ENCODE data around the gene RNASEH2B. TPM values are rescaled to one million over a fixed set of nuclear protein-coding genes. Genes with fewer than 3 reads are reported as not detected.

Gene RNASEH2B
- total and polyA plus RNA-seq, 2 of the 13 experiments (the other 11 are each of a cell fraction or from before 2014, with no cell fraction given) = 17.2 to 55.4 TPM

DNA sequence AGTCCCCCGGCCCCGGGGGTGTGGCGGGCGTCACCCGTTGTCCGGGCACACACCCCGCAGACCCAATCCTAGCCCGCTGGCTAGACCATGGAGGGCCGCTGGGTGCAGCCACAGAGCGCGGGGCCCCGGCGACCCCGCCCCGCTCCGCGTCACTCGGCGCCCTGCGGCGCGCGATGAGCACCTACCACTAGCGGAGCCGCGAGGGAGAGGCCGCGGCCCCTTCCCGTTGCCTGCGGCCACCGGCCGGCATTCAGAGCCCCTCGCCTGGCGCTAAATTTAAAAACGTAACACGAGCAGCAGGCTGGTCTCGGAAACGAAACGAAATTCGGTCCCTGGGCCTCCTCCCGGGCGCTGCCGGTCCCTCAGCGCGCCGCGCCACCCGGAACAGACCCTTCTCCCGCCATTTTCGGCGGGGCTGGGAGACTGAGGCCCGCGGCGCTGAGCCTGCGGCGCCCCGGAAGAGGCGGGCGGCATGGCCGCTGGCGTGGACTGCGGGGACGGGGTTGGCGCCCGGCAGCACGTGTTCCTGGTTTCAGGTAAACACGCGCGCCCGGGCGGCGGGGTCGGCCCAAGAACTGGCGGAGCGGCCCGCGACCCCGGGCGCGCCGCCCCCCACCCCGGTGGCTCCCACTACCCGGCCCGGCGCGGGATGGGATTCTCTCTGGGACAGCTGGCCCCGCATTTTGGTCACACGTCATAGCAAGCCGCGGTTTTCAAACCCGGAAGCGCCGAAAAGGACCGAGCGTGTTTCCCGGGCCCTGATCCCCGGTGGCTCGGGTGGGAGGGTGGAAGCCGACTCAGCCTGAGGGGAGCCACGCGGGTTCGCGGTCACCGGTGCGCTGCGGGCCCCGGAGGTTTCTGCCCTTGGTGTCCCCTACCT, at the start of gene RNASEH2B (continued):
- peak; percentile 38; the same call in 1 of the 2 replicates for TF ChIP-seq ZNF557 (CRISPR knock-in tag; IDR thresholded peaks at IDR 0.05)
- no peak for TF ChIP-seq HNF4G (IDR thresholded peaks at IDR 0.05; ENCODE audit: borderline replicate concordance, low read depth, low read length)
- TF ChIP-seq HNF4G (CRISPR knock-in tag; IDR thresholded peaks at IDR 0.05; ENCODE audit: borderline replicate concordance, low read depth) = no peak
- TF ChIP-seq, protein P1, sequence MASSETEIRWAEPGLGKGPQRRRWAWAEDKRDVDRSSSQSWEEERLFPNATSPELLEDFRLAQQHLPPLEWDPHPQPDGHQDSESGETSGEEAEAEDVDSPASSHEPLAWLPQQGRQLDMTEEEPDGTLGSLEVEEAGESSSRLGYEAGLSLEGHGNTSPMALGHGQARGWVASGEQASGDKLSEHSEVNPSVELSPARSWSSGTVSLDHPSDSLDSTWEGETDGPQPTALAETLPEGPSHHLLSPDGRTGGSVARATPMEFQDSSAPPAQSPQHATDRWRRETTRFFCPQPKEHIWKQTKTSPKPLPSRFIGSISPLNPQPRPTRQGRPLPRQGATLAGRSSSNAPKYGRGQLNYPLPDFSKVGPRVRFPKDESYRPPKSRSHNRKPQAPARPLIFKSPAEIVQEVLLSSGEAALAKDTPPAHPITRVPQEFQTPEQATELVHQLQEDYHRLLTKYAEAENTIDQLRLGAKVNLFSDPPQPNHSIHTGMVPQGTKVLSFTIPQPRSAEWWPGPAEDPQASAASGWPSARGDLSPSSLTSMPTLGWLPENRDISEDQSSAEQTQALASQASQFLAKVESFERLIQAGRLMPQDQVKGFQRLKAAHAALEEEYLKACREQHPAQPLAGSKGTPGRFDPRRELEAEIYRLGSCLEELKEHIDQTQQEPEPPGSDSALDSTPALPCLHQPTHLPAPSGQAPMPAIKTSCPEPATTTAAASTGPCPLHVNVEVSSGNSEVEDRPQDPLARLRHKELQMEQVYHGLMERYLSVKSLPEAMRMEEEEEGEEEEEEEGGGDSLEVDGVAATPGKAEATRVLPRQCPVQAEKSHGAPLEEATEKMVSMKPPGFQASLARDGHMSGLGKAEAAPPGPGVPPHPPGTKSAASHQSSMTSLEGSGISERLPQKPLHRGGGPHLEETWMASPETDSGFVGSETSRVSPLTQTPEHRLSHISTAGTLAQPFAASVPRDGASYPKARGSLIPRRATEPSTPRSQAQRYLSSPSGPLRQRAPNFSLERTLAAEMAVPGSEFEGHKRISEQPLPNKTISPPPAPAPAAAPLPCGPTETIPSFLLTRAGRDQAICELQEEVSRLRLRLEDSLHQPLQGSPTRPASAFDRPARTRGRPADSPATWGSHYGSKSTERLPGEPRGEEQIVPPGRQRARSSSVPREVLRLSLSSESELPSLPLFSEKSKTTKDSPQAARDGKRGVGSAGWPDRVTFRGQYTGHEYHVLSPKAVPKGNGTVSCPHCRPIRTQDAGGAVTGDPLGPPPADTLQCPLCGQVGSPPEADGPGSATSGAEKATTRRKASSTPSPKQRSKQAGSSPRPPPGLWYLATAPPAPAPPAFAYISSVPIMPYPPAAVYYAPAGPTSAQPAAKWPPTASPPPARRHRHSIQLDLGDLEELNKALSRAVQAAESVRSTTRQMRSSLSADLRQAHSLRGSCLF (CRISPR knock-in tag; IDR thresholded peaks at IDR 0.05; ENCODE audit: borderline replicate concordance) = no peak
- TF ChIP-seq FOXP1 (IDR thresholded peaks at IDR 0.05) = no peak
- TF ChIP-seq FOXP1 (CRISPR knock-in tag; IDR thresholded peaks at IDR 0.05) = no peak
- no peak for TF ChIP-seq NR2F2 (IDR thresholded peaks at IDR 0.05; ENCODE audit: borderline replicate concordance, low read depth)

DNA sequence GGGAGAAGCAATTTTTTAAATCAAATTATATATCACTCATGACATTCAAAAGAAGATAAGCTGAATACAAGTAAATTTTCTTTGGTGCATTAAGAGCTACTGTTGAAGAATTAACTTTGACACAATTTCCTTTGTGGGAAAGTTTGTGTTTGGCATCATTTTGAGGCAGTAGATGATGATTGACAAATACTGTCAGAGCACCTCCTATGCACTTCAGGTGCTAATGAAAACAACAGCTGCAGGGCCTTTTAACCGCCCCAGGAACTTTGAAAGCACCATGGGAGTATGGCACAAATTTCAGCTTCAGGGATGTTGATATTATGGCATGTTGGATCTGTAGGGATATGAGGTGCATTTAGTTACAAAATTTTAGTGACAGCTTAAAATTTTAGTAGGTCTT, 45.1 kb upstream of the RNASEH2B start:
- in situ Hi-C loops (cut with HindIII; ENCODE audit: extremely low pct_ligation_motif_present, low pct_unique_long_range_greater_than_20kb) = no loop called here
- H2AFZ ChIP-seq (ENCODE audit: low read length) = no peak overlapping the region
- no peaks in the 10 kb centered on the region for H3K79me2 ChIP-seq (ENCODE audit: insufficient read depth, low read length)
- no peaks in the 10 kb centered on the region for H3K4me1 ChIP-seq (ENCODE audit: insufficient read depth, low read length)
- intact Hi-C loops (cut with micrococcal nuclease; ENCODE audit: unreplicated experiment) = no loop called here
- H3K27me3 ChIP-seq (ENCODE audit: control insufficient read depth in 1 of 2, insufficient read depth in 2 of 2, low read length in 2 of 2) = no peaks in the 10 kb centered on the region
- H3K36me3 ChIP-seq (replicated peaks in 1 of 2; ENCODE audit: control insufficient read depth in 1 of 2, insufficient read depth in 2 of 2, low read length in 2 of 2) = no peaks in the 10 kb centered on the region
- BruUV-seq (replicated peaks) = no TSS peak
- no peak overlapping the region for H3K9ac ChIP-seq (ENCODE audit: insufficient read depth, low read depth, low read length)
- ATAC-seq = no peak
- ChIA-PET POLR2A (no interaction called here), CTCF (ENCODE audit: low intra/inter-chr PET ratio, low total read pairs) (no interaction called here)
- H3K4me3 ChIP-seq (replicated peaks in 1 of 3; ENCODE audit: insufficient read depth in 1 of 3, low read depth in 2 of 3, low read length in 3 of 3) = no peak overlapping the region
- no peak for DNase-seq (ENCODE audit: low spot score)
- H3K4me2 ChIP-seq (ENCODE audit: low read depth, low read length) = no peak overlapping the region
- no peaks in the 10 kb centered on the region for H4K20me1 ChIP-seq (ENCODE audit: insufficient read depth, low read length)
- FAIRE-seq = no peak
- no peaks in the 10 kb centered on the region; the same call in 1 of the 2 replicates for H3K9me3 ChIP-seq (ENCODE audit: low read length)
- 75% methylated on average over 1 of the region's 1 CpG for WGBS (ENCODE audit: low lambda C conversion rate)
- H3K27ac ChIP-seq (ENCODE audit: extremely low read length, insufficient read depth, low read length) = no peak overlapping the region
- TF ChIP-seq SMARCE1 (IDR thresholded peaks at IDR 0.05; ENCODE audit: borderline replicate concordance) = no peak
- no peak for TF ChIP-seq ZNF775 (CRISPR knock-in tag; IDR thresholded peaks at IDR 0.05; ENCODE audit: borderline replicate concordance)
- TF ChIP-seq, protein P2, sequence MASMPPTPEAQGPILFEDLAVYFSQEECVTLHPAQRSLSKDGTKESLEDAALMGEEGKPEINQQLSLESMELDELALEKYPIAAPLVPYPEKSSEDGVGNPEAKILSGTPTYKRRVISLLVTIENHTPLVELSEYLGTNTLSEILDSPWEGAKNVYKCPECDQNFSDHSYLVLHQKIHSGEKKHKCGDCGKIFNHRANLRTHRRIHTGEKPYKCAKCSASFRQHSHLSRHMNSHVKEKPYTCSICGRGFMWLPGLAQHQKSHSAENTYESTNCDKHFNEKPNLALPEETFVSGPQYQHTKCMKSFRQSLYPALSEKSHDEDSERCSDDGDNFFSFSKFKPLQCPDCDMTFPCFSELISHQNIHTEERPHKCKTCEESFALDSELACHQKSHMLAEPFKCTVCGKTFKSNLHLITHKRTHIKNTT (CRISPR knock-in tag; IDR thresholded peaks at IDR 0.05) = no peak
- no peak for TF ChIP-seq FOXJ3 (CRISPR knock-in tag; IDR thresholded peaks at IDR 0.05; ENCODE audit: borderline replicate concordance)
- TF ChIP-seq SIN3A (IDR thresholded peaks at IDR 0.05; ENCODE audit: borderline replicate concordance, low read depth, low read length) = no peak
- TF ChIP-seq PCBP2 (optimal IDR thresholded peaks at IDR 0.05; ENCODE audit: low read depth, low read length, poor library complexity, severe bottlenecking) = no peak
- TF ChIP-seq ZSCAN31 (CRISPR knock-in tag; IDR thresholded peaks at IDR 0.05; ENCODE audit: low read depth) = no peak
- TF ChIP-seq ONECUT2 (CRISPR knock-in tag; IDR thresholded peaks at IDR 0.05) = no peak
- TF ChIP-seq, protein P3, sequence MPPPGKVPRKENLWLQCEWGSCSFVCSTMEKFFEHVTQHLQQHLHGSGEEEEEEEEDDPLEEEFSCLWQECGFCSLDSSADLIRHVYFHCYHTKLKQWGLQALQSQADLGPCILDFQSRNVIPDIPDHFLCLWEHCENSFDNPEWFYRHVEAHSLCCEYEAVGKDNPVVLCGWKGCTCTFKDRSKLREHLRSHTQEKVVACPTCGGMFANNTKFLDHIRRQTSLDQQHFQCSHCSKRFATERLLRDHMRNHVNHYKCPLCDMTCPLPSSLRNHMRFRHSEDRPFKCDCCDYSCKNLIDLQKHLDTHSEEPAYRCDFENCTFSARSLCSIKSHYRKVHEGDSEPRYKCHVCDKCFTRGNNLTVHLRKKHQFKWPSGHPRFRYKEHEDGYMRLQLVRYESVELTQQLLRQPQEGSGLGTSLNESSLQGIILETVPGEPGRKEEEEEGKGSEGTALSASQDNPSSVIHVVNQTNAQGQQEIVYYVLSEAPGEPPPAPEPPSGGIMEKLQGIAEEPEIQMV (CRISPR knock-in tag; IDR thresholded peaks at IDR 0.05; ENCODE audit: low read depth) = no peak
- no peak for TF ChIP-seq ATF1 (CRISPR knock-in tag; IDR thresholded peaks at IDR 0.05)
